GM19351 (cell line): Measurements from ENCODE around the gene MSLN.

Experiments
- ATAC-seq: cut with Tn5 transposase; IDR thresholded peaks from one replicate; pipeline ENCODE4 v1.9.1; 2021; ENCODE audit warnings: mild to moderate bottlenecking, moderate library complexity; ENCODE audit not compliant: unreplicated experiment

The MSLN gene

DNA sequence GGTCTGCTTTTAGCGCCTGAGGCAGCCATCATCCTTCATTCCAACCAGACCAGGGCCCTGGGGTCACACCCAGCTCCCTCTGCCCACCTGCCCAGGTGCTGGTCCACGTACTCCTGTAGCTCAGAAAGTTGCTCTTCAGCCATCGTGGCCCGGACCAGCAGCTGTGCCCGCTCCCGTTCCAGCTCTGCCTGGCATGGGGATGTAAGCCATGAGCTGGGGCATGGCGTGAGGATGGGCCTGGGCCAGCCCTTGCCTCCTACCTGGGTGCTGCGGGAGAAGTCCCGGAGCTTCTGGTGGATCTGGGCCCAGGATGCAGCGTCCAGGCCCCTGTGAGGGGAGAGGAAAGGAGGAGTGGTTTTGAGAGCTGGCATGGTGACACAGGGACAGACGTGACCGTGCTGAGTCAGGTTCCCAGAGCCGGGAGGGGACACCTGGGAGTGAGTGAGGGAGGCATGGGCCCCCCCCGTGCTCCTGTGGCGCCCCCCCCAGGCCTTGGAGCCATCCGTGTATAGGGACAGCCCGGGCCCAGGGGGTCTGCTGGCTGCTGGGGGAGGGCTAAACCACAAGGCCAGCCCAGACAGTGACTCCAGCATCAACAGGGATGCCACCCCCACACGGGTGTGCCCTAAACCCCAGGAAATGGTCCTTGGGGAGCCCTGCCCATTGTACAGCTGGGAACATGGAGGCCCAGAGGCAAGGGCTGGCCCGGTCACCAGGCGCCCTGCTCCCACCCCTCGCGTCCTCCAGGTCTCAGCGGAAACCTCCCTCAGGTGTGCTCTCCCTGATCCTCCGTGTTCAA is 37.5 kb upstream of the MSLN start:
- ATAC-seq = no peak

DNA sequence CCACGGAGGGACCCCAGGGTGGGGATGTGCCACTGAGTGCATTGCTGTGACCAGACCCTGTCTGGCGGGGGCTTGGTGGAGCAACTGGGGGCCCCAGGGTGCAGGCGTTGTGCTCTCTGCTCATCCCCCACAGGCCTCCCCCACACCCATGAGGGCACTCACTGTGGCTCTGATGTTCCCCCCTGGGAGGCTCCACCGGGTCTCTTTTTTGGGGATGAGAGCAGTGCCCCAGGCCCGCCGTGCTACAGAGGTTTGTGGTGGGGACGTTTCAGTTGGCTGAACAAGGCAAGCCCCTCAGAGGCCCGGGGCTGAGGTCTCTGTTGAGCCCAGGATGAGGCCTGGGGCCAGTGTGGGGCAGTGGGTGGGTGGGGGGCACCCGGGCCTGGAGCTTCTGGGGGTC is 36.8 kb upstream of the MSLN start:
- ATAC-seq = no peak

DNA sequence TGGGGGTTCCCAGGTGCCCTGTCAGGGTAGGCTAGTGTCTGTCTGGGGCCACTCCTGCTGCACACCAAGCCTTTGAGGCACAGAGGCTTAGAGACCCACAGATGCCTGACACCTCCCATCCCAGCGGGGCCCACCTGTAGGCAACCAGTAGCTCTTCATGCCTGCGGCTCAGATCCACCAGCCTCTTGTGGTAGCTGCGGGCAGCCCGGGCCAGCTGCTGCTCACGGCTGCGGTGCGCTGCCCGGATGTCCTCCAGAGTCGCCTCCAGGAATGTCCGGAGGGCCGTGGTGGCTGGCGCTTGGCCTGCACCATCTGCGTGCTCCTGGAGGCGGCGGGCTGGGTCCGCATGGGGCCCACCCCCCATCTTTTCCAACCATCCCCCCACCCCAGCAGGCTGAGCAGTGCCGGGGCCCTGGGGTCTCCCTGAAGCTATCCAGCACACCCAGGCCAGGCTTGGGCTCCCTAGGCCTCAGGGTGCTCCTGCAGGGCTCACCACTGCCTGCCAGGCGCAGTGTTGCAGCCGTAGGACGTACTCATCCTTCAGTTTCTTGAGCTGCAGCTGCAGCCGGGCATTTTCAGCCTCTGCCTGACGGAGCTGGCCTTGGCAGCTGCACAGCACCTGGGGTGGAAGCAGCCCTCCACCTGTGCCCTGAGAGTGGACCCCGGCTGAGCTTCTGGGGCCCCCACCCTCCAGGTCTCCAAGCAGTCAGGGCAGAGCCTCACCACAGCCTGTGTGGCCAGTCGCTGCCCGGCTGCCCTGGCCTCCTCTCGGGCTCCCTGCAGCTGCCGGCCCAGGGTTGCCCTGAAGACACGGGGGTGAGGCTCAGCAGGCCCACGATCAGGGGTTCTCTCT is 36.1 kb upstream of the MSLN start:
- ATAC-seq = no peak

DNA sequence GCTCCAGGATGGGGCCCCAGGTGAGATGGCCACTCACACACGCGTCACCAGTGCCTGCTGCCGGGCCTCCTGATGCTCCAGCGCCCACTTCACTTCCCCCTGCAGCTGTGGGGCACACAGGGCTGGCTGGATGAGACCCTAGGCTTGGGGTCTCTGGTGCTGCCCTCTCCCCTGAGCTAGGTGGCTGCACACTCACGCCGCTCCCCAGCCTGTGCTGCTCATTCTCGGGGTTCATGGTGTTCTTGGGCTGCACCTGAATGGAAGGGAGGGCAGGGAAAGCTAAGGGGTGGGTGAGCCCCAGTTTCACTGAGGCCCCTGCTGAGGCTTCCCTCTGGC is 35.5 kb upstream of the MSLN start:
- ATAC-seq = no peak

DNA sequence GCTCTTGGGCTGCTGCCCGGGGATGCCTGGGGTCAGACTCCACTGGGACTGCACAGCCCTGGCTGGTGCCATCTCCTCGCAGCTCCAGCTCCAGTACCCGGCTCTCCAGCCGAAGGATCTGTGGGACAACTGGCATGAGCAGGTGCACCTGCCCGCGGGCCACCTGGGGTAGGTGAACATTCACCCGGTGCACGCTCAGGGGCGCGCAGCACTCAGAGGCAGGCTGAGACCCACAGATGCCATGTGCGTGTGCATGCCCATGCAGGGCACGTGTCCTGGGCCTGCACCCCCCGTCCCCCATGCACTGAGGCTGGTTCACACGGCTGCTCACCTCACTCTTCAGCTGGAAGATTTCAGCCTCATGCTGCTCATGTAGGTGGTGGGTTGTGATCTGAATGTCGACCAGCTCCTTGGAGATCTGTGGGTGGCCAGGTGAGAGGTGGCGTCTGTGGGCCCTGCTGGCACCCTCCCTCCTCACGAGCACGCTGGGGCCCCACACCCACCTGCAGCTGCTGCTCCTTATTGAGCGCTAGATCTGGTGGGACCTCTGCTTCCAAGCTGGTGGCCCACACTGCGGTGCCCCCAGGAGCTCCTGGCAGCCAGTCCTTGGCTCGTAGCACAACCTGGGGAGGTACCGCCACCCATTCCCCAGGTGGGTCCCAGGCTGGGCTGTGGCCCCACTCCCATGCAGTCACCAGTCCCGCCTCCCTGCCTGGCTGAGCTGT is 34.9 kb upstream of the MSLN start:
- no peak for ATAC-seq

DNA sequence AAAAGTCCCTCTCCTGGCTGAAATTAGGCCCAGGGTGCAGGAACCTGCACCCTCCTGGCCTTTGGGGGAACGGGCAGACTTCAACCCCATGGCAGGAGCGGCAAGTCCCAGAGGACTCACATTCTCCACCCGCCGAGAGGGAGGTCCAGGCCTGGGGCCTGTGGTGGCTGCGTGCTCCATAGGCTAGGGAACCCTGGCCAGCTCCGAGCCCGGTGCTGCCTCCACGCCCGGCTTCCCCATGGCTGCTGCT is 34.4 kb upstream of the MSLN start:
- no peak for ATAC-seq

DNA sequence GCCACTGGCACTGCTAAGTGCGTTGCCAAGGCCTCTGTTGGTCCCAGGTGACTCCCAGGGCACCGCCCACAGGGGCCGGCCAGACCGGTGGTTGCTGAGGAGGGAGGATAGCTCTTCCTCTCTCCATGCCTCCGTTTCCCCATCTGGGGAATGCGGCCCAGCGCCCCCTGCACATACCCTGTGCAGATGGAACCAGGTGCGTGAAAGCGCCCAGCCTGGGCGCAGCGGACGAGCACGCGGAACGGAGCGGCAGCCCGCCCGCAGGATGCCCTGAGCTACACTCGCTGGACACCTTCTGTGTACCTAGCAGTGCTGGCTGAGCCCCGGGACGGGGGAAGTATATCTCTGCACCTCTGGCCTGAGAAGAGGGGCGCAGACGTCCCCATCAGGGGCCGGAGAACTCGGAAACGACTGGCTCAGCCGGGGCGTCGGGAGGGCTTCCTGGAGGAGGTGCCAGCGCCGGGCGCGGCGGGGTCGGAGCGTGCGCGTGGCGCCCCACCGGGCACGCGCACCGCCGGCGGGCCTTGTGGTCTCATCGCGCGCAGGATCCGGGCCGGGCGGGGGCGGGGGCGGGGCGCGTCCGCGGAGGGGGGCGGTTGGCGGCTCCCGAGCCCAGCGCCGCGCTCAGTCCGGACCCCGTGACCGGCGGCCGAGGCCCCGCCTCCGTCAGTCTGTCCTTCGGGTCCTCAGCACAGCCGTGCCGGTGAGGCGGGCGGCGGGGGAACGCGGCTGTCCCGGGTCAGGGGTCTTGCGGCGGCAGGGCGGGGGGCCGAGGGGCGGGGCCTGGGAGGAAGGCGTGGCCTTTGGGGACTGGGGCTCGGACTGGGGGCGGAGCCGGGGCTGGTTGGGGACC is 33.9 kb upstream of the MSLN start, which contains the start of the genes CCDC78 and HAGHL:
Gene CCDC78 (minus strand): TSS at position 6 of the 853 bp plus-strand sequence. CDS start 76 bp downstream, outside the sequence.
Gene HAGHL (plus strand): TSS at position 669 of the 853 bp plus-strand sequence. CDS start 404 bp downstream, outside the sequence.
- ATAC-seq = peak; percentile 37

DNA sequence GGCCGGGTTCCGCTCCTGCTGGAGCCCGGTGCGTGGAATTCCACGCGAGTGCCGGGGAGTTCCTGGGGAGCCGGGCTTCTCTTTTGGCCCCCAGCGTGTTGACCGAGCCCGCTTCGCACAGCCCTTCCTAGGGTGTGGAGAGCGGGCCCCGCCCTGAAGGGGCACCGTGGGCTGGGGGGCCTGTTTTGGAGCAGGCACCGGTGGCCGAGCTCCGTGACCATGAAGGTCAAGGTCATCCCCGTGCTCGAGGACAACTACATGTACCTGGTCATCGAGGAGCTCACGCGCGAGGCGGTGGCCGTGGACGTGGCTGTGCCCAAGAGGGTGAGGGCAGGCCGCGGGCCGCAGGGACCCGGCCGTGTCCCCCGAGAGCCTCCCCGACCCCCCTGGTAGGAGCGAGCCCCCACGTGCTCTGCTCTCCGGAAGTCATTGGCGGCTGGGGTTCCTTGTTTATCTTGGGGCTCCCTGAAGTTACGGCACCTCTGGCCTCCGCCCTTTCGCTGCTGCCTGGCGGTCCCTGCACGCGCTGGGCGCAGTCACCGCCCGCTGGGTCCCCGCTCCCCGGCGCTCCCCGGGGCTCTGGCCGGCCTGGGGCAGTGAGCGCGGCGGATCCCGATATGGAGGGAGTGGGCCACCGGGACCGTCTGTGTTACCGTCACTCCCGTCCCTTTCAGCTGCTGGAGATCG is 33.1 kb upstream of the MSLN start:
- ATAC-seq = peak; percentile 14

DNA sequence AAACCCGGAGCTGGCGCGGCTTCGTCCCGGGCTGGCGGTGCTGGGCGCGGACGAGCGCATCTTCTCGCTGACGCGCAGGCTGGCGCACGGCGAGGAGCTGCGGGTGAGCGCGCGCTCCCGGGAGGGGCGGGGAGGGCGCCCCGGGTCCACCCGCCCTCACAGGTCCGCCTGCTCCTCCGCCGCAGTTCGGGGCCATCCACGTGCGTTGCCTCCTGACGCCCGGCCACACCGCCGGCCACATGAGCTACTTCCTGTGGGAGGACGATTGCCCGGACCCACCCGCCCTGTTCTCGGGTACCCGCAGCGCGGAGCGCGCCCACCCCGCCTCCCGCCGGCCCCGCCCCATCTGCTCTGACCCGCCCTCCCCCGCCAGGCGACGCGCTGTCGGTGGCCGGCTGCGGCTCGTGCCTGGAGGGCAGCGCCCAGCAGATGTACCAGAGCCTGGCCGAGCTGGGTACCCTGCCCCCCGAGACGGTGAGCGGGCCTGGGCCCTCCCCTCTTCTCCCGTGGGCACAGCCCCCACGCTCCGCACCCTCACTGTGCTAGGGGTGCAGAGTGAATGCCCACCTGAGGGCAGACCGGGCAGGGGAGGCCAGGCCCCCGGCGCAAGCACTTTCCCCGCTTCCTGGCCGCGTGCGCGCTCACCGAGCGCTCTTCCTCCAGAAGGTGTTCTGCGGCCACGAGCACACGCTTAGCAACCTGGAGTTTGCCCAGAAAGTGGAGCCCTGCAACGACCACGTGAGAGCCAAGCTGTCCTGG is 32.2 kb upstream of the MSLN start:
- ATAC-seq = no peak

DNA sequence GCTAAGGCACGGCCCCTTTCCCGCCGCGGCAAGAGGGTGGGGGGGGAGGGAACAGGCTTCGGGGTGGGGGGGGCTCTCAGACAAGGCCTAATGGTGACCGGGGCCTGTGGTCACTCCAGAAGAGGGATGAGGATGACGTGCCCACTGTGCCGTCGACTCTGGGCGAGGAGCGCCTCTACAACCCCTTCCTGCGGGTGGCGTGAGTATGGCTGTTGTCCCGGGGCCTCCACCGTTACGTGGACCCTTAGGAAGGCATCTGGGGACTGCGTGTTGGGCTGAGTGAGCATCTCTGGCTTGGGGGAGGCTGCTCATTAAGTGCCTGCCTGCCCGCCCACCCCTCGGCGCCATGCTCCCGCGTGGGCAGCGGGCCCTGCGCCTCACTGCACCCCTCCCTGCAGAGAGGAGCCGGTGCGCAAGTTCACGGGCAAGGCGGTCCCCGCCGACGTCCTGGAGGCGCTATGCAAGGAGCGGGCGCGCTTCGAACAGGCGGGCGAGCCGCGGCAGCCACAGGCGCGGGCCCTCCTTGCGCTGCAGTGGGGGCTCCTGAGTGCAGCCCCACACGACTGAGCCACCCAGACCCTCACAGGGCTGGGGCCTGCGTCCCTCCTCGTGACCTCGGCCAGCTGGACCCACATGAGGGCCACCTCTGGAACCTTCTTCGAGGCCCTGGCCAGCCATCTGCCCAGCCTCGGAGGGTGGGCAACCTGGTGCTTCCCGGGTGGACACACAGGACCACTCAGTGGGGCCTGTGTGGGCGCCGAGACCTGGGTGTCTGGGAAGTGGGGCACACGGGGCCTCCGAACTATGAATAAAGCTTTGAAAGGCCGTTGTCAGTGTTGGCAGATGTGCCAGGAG is 31.4 kb upstream of the MSLN start:
- ATAC-seq = no peak

DNA sequence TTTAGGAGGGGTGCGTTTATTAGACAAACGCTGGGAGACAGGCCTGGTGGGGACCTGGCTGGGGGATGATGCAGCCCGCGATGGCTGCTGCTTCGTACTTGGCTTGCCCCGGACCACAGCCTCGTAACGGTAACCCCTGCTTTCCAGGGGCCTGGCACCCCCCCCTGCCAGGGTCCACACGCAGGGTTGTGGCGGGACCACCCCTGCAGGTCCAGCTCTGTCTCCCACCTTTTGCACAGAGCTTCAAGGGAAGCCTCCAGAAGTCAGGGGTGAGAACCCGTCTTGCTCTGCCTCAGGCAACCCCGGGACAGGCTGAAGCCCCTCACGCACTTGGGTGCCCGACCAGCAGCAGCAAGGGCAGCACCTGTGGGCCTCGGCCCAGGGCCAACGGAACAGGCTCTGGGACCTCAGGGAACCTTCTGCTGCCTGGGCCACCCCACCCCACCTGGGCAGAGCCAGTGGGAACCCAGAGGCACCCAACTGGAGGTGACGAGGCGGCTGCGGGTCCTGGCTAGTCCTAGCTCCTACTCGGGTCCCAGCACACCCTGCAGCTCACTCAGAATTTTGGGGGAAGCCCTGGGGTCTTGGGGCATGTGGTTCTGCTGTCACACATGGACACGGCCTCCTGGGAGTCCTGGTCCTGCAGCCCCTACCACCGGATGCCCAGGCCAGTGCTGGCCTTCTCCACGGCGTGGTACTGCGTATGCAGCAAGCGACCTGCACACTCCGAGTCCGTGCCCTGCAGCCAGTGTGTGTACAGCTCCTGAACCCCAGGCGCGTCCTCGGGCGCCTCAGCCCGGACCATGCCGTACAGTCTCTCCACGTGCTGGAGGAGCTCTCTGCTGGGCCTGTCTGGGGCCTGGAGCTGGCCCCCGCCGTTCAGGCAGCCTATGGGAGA is 30.5 kb upstream of the MSLN start:
- no peak for ATAC-seq

DNA sequence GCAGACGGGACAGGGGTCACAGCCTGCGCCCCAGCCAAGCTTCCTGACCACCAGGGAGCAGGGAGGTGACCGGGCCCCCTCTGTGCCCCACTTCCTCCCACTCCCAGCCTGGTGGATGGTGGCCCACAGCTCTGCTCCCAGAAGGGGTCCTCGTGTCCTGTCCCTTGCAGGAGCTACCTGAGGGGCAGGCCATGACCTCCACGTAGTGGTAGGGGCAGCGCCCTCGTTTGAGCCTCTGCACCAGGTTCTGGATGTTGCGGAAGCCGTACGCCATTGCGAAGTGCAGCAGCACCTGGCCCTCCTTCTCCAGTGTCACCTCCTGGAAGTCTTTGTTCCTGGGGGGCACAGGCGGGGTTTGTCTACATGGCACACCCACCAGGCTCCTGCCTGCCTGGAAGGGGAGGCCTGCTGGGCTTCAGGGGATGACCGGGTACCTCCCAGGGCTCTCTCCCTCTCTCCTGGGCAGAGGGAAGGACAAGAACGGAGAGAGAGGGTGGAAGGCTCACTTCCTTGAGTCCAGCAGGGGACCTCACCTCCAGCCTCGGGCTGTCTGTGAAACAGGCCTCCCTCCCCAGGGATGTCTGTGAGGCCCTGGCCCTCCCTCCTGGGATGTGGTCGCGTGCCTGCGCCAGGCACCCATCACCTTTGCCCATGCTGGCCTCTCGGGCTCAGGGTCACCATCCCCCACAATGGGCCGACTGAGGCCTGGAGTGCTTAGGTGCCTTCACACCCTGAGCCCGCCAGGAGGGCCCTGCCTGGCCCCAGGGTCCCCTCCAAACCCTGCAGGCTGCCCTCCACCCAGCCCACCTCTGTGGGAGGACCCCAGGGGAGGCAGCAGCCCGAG is 29.6 kb upstream of the MSLN start:
- no peak for ATAC-seq

DNA sequence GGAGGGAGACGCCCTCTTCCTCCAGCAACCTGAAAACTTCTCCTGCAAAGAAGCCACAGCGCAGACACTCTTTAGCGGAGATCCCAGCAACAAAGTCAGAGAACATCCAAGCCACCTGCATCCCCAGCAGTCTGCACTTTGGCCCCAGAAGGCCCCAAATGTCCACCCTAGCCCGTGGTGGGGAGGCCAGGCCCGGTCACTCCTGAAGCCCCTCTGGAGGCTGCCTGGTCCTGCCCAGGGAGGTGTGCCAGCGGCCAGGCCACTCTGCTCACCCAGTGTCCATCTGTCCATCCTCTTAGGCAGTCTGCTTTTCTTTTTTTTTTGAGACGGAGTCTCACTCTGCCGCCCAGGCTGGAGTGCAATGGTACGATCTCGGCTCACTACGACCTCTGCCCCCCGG is 28.2 kb upstream of the MSLN start:
- ATAC-seq = no peak

DNA sequence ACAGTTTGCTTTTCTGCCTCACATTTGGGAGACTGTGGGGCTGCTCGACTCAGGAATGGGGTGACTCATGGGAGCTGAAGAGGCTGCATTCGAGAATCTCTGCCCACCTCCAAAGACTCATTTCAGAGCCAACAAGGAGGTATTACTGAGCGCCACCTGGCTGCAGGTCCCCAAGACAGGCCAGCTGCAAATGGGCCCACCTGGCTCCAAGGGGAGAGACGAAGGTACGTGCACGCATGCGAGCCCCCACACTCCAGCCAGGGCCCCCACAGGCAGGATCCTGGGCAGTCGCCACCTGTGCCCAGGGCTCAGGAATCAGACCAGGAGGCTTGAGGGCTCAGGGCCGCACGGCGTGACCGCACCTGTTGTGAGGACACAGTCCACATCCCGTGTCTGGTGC is 27.6 kb upstream of the MSLN start:
- no peak for ATAC-seq

DNA sequence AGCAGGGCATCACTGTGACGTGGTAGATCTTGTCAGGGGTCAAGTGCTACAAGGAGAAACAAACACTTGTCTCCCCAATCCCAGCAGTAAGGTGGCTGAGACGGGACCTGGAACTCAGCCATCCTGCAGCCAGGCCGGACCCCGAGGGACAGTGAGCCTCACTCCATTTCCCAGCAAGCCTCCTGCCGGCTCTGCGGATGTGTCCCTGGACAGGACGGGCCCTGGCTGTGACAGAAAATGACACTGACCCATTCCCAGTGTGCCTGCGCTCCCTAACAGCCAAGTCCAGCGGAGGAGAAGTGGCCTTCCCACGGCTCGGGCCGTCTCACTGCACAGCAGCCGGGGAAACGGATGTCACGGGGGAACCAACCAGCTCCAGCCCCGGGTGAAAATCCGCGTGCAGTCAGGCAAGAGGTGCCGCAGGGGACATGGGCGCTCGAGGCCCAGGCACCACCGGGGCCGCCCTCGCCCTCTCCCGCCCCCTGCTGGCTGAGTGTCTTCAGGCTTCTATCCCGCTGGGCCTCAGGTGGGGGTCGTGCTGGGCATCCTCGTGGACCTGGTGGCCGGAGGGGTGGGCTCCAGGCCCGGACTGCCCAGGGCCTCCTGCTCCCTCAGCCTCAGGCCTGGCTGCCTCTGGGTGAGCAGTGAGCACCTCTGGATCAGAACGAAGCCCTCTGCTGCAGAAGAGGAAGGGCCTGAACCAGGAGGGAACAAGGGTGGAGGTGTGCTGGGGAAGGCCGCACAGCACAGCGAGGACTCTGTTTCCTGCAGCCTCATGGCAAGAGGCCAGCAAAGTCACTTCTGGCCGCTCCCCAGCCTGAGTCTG is 26.9 kb upstream of the MSLN start:
- ATAC-seq = no peak
